GM23248 (cell line): ENCODE results near the gene RAB31.

ENCODE experiments used
- EZH2 ChIP-seq: fragments of 200-600 bp; sonication (generic); IDR thresholded peaks from 2 replicates; pipeline ENCODE4 v1.6.1; 2018; ENCODE audit warnings: antibody characterized with exemption, mild to moderate bottlenecking; ENCODE audit not compliant: insufficient read depth, poor library complexity, severe bottlenecking
- EZH2phosphoT487 ChIP-seq: fragments of 200-600 bp; sonication (generic); IDR thresholded peaks from 2 replicates; pipeline ENCODE4 v1.6.1; 2018; ENCODE audit warnings: antibody characterized with exemption, moderate library complexity, mild to moderate bottlenecking, low read depth; ENCODE audit not compliant: insufficient read depth

GRCh38 chr18:9806905-9807304, 98.8 kb downstream of the RAB31 start:
- TF ChIP-seq EZH2phosphoT487 (no peak), EZH2 (no peak)
